OCI-LY3 (cell line): ENCODE data around the gene IGFALS.

Experiments used
- CTCF ChIP-seq: fragments of 200-600, 300-600 bp; sonication (generic); IDR thresholded peaks from 2 replicates; pipeline ENCODE4 v1.5.1; 2014; ENCODE audit warnings: antibody characterized with exemption, low read length, low read depth
- EZH2phosphoT487 ChIP-seq: fragments of 200-600 bp; shearing (Covaris generic); IDR thresholded peaks from 2 replicates; pipeline ENCODE4 v1.6.1; 2018; ENCODE audit warnings: antibody characterized with exemption, mixed run types, low read depth

GRCh38 chr16:1745900-1746692 is 47.4 kb downstream of the IGFALS start:
- no peak for TF ChIP-seq CTCF
- no peak for TF ChIP-seq EZH2phosphoT487
